H1 (cell line): ENCODE measurements around the gene IL23A. TPM values are rescaled to one million over a fixed set of nuclear protein-coding genes. Genes with fewer than 3 reads are reported as not detected.
A peak's percentile ranks its signal among the peaks of the same experiment; 100 is the strongest.

ENCODE experiments used
- CTCF ChIA-PET: fragments of 300-600 bp; sonication (Branson Sonifier 250); formaldehyde crosslinking; loops from one replicate; lab custom pipeline; 2021; ENCODE audit not compliant: partially characterized antibody; lab: Charles Lee
- POLR2A ChIA-PET: fragments of 300-600 bp; sonication (Branson Sonifier 250); formaldehyde crosslinking; loops from one replicate; lab custom pipeline; 2021; ENCODE audit warnings: inconsistent platforms; ENCODE audit not compliant: partially characterized antibody; lab: Charles Lee
- DNase-seq, 2 experiments: peaks; one replicate each; pipeline versions ENCODE4 v3.0.0 to v3.0.0-alpha.2; 2010 to 2022; ENCODE audit warnings: low spot score in 2 of 2, low read depth in 1 of 2, mixed read lengths in 1 of 2
- FAIRE-seq: peaks from 2 replicates; lab custom pipeline; 2011; peaks lifted over from hg19 to GRCh38; lab: Jason Lieb, UNC
- H2AFZ ChIP-seq: 2 replicates; pipeline ENCODE4 v1.8.1; 2012; ENCODE audit warnings: low read length, inconsistent platforms
- H2AK5ac ChIP-seq: 2 replicates; pipeline ENCODE4 v1.6.1; 2013; ENCODE audit warnings: low read depth, low read length
- H2BK120ac ChIP-seq: replicated peaks from 2 replicates; pipeline ENCODE3; 2013; ENCODE audit warnings: low read depth, low read length, inconsistent platforms
- H2BK12ac ChIP-seq: 2 replicates; pipeline ENCODE4 v1.6.1; 2013; ENCODE audit warnings: low read depth, low read length
- H2BK15ac ChIP-seq: 2 replicates; pipeline ENCODE4 v1.6.1; 2013; ENCODE audit warnings: low read length
- H2BK20ac ChIP-seq: 2 replicates; pipeline ENCODE4 v1.6.1; 2013; ENCODE audit warnings: low read length
- H2BK5ac ChIP-seq: 2 replicates; pipeline ENCODE4 v1.6.1; 2013; ENCODE audit warnings: low read depth, low read length
- H3K14ac ChIP-seq: 2 replicates; pipeline ENCODE4 v1.6.1; 2013; ENCODE audit warnings: inconsistent platforms; ENCODE audit not compliant: insufficient read length
- H3K18ac ChIP-seq: 2 replicates; pipeline ENCODE4 v1.6.1; 2013; ENCODE audit warnings: low read length; ENCODE audit errors: extremely low read depth
- H3K23ac ChIP-seq: 2 replicates; pipeline ENCODE4 v1.6.1; 2013; ENCODE audit warnings: inconsistent platforms; ENCODE audit not compliant: insufficient read length
- H3K23me2 ChIP-seq: 2 replicates; pipeline ENCODE4 v1.6.1; 2013; ENCODE audit warnings: low read depth, low read length
- H3K27ac ChIP-seq: 2 replicates; pipeline ENCODE4 v1.6.1; 2011; ENCODE audit warnings: low read depth, low read length, inconsistent platforms
- H3K27me3 ChIP-seq, 4 experiments: replicated peaks in 1 of 4; 1 replicate in 1 of 4; 2 replicates in 3 of 4; pipeline versions ENCODE4 v1.6.1 to v1.8.1; 2011 to 2013; ENCODE audit warnings: low read length in 3 of 4, mild to moderate bottlenecking in 3 of 4, inconsistent platforms in 2 of 4, mixed read lengths in 2 of 4, moderate library complexity in 1 of 4; ENCODE audit not compliant: control insufficient read depth in 3 of 4, insufficient read depth in 3 of 4; ENCODE audit errors: extremely low read depth in 1 of 4
- H3K36me3 ChIP-seq, 4 experiments: 2 replicates each; pipeline versions ENCODE4 v1.6.1 to v1.8.1; 2011 to 2013; ENCODE audit warnings: mild to moderate bottlenecking in 4 of 4, low read length in 3 of 4, moderate library complexity in 2 of 4, control low read depth in 1 of 4, inconsistent platforms in 1 of 4; ENCODE audit not compliant: insufficient read depth in 4 of 4, control insufficient read depth in 2 of 4
- H3K4ac ChIP-seq: replicated peaks from 2 replicates; pipeline ENCODE3; 2013; ENCODE audit warnings: low read length, low read depth, mixed read lengths, inconsistent platforms; ENCODE audit not compliant: insufficient read length
- H3K4me1 ChIP-seq, 4 experiments: replicated peaks in 1 of 4; 1 replicate in 1 of 4; 2 replicates in 3 of 4; pipeline versions ENCODE4 v1.6.1 to v1.8.1; 2011 to 2013; ENCODE audit warnings: low read length in 3 of 4, inconsistent platforms in 2 of 4, mixed read lengths in 1 of 4; ENCODE audit not compliant: insufficient read depth in 4 of 4, control insufficient read depth in 3 of 4
- H3K4me2 ChIP-seq, 2 experiments: 2 replicates each; pipeline versions ENCODE4 v1.6.1 to v1.8.1; 2011 to 2013; ENCODE audit warnings: low read depth in 2 of 2, low read length in 2 of 2, control low read depth in 1 of 2, inconsistent platforms in 1 of 2, mild to moderate bottlenecking in 1 of 2; ENCODE audit not compliant: insufficient read depth in 1 of 2
- H3K4me3 ChIP-seq, 4 experiments: fragments of 200-600, 300-600 bp in 1 of 4; sonication (generic), shearing (Covaris generic), sonication (Bioruptor Twin) in 1 of 4; 2 replicates each; pipeline versions ENCODE4 v1.5.1 to v1.8.1; 2011 to 2016; ENCODE audit warnings: low read length in 4 of 4, low read depth in 3 of 4, control low read depth in 2 of 4, inconsistent platforms in 2 of 4, mild to moderate bottlenecking in 2 of 4, mixed read lengths in 1 of 4, moderate library complexity in 1 of 4; ENCODE audit not compliant: insufficient read depth in 2 of 4; ENCODE audit errors: extremely low read depth in 1 of 4
- H3K56ac ChIP-seq: replicated peaks from 2 replicates; pipeline ENCODE3; 2013; ENCODE audit warnings: low read depth, mild to moderate bottlenecking, mixed read lengths, low read length, inconsistent platforms; ENCODE audit not compliant: insufficient read length
- H3K79me1 ChIP-seq: 2 replicates; pipeline ENCODE4 v1.6.1; 2013; ENCODE audit warnings: low read depth, low read length, control low read depth
- H3K79me2 ChIP-seq, 2 experiments: 2 replicates each; pipeline versions ENCODE4 v1.6.1 to v1.8.1; 2012 to 2013; ENCODE audit warnings: low read length in 2 of 2, mild to moderate bottlenecking in 2 of 2, inconsistent platforms in 1 of 2; ENCODE audit not compliant: insufficient read depth in 2 of 2, control insufficient read depth in 1 of 2
- H3K9ac ChIP-seq, 4 experiments: replicated peaks in 1 of 4; 1 replicate in 1 of 4; 2 replicates in 3 of 4; pipeline versions ENCODE4 v1.6.1 to v1.8.1; 2011 to 2013; ENCODE audit warnings: low read depth in 3 of 4, low read length in 3 of 4, control low read depth in 2 of 4, mild to moderate bottlenecking in 2 of 4, moderate library complexity in 2 of 4, inconsistent platforms in 1 of 4; ENCODE audit errors: extremely low read depth in 1 of 4
- H3K9me3 ChIP-seq, 2 experiments: 2 replicates each; pipeline versions ENCODE4 v1.6.1 to v1.8.1; 2012 to 2013; ENCODE audit warnings: mild to moderate bottlenecking in 2 of 2, moderate library complexity in 2 of 2, control low read depth in 1 of 2, inconsistent platforms in 1 of 2, low read depth in 1 of 2, low read length in 1 of 2, mixed read lengths in 1 of 2; ENCODE audit not compliant: insufficient read depth in 2 of 2
- H4K20me1 ChIP-seq, 2 experiments: replicated peaks in 1 of 2; 2 replicates each; pipeline versions ENCODE3 to v1.8.1; 2011 to 2013; ENCODE audit warnings: inconsistent platforms in 2 of 2, low read length in 2 of 2, mild to moderate bottlenecking in 1 of 2; ENCODE audit not compliant: insufficient read depth in 2 of 2, control insufficient read depth in 1 of 2
- H4K5ac ChIP-seq: 2 replicates; pipeline ENCODE4 v1.6.1; 2013; ENCODE audit warnings: low read length, low read depth, mixed read lengths, inconsistent platforms; ENCODE audit not compliant: insufficient read length
- H4K8ac ChIP-seq: 2 replicates; pipeline ENCODE4 v1.8.0; 2013; ENCODE audit warnings: mild to moderate bottlenecking, moderate library complexity, low read length, inconsistent platforms; ENCODE audit not compliant: insufficient read depth; ENCODE audit errors: extremely low read depth
- H4K91ac ChIP-seq: replicated peaks from 2 replicates; pipeline ENCODE3; 2013; ENCODE audit warnings: low read length, mixed read lengths, inconsistent platforms; ENCODE audit not compliant: insufficient read length
- ATF2 ChIP-seq: IDR thresholded peaks from 2 replicates; pipeline ENCODE4 v1.6.1; 2012; ENCODE audit warnings: low read length, inconsistent platforms
- E2F6 ChIP-seq: IDR thresholded peaks from 2 replicates; pipeline ENCODE4 v1.6.1; 2012; ENCODE audit warnings: inconsistent platforms
- MAX ChIP-seq: IDR thresholded peaks from 2 replicates; pipeline ENCODE4 v1.6.1; 2012; ENCODE audit warnings: inconsistent platforms
- POLR2A ChIP-seq, 2 experiments: IDR thresholded peaks; 1 replicate in 1 of 2; 2 replicates in 1 of 2; pipeline ENCODE4 v1.6.1; 2011; ENCODE audit warnings: low read depth in 2 of 2, low read length in 2 of 2, mild to moderate bottlenecking in 2 of 2; ENCODE audit errors: control extremely low read depth in 1 of 2
- RAD21 ChIP-seq, 2 experiments: IDR thresholded peaks in 1 of 2; conservative IDR thresholded peaks in 1 of 2; 2 replicates each; pipeline ENCODE4 v1.6.1; 2011; ENCODE audit warnings: low read depth in 2 of 2, low read length in 2 of 2, improper control_type of control experiment in 1 of 2, inconsistent platforms in 1 of 2, mild to moderate bottlenecking in 1 of 2, moderate library complexity in 1 of 2
- RXRA ChIP-seq: IDR thresholded peaks from 2 replicates; pipeline ENCODE4 v1.6.1; 2011; ENCODE audit warnings: low read depth, mild to moderate bottlenecking, low read length, moderate library complexity; ENCODE audit not compliant: insufficient read depth
- SAP30 ChIP-seq: fragments of 300-600 bp; sonication (generic); IDR thresholded peaks from 2 replicates; pipeline ENCODE4 v1.7.1; 2012; ENCODE audit warnings: low read length, moderate library complexity, mild to moderate bottlenecking, inconsistent platforms; ENCODE audit not compliant: insufficient read depth, insufficient replicate concordance
- SIX5 ChIP-seq: IDR thresholded peaks from 2 replicates; pipeline ENCODE4 v1.6.1; 2011; ENCODE audit warnings: mild to moderate bottlenecking, low read depth, low read length
- SRF ChIP-seq: IDR thresholded peaks from 2 replicates; pipeline ENCODE4 v1.6.1; 2011; ENCODE audit warnings: mild to moderate bottlenecking, low read depth, low read length, moderate library complexity
- TBP ChIP-seq: IDR thresholded peaks from 2 replicates; pipeline ENCODE4 v1.6.1; 2011; ENCODE audit warnings: low read depth, low read length, improper control_type of control experiment
- WGBS, 2 experiments: shearing (Covaris generic) in 1 of 2; methylation state at CpG; one replicate each; pipeline versions ENCODE4 v1.1.6 to v1.1.7; 2013 to 2015; ENCODE audit warnings: low lambda C conversion rate in 2 of 2, mixed read lengths in 2 of 2, inconsistent platforms in 1 of 2, low coverage in 1 of 2, missing lambda C conversion rate in 1 of 2; ENCODE audit not compliant: insufficient replicate concordance in 2 of 2, insufficient coverage in 1 of 2, insufficient read length in 1 of 2; ENCODE audit errors: extremely low coverage in 1 of 2, missing lambda C conversion rate in 1 of 2; 5-methylcytosine and 5-hydroxymethylcytosine counted together
- polyA plus RNA-seq, 7 experiments: library from polyadenylated mRNA; depleted of rRNA in 3 of 7; stranded (reverse) in 5 of 7; unstranded in 2 of 7; fragments of >200 nt in 5 of 7; fragments of 200-250 nt in 2 of 7; gene quantifications; 1 replicate in 5 of 7; 2 replicates in 1 of 7; 4 replicates in 1 of 7; pipeline versions ENCODE4 v1.2.1 to v1.2.3, GENCODE V29; 2011 to 2013; ENCODE audit warnings: missing spikeins in 2 of 7, mixed read lengths in 2 of 7
- total RNA-seq: library from RNA; stranded (reverse); fragmentation: NEBNext Ultra II Directional; extraction: Animal tissue kit (Norgen Biotek cat#: 25700); gene quantifications from 2 replicates; pipeline ENCODE4 v1.2.1, GENCODE V29; 2021

IL23A gene
- total and polyA plus RNA-seq, 2 of the 8 experiments (the other 6 are each of a cell fraction or from before 2014, with no cell fraction given) = 2.3 to 3.6 TPM

- Histone ChIP-seq H3K4ac (no peak overlapping the region), H3K4me1 (peaks cover 0 to 3% (median 0%) of the 10 kb centered on the region in 4 experiments; a peak in 1 of 7 replicates)
- TF ChIP-seq E2F6 (no peak; the same call in 1 of the 2 replicates), MAX (no peak), SAP30 (no peak), RAD21 (IDR thresholded peaks at IDR 0.05 in 1 of 2, conservative IDR thresholded peaks at IDR 0.05 in 1 of 2; ENCODE audit: low read depth in 2 of 2, low read length in 2 of 2) (no peak), RXRA (no peak), TBP (no peak), ATF2 (no peak), SRF (no peak), SIX5 (no peak), POLR2A (IDR thresholded peaks at IDR 0.05; ENCODE audit: control extremely low read depth in 1 of 2, low read depth in 2 of 2, low read length in 2 of 2) (no peak)
These were observed 48.6 kb downstream of the IL23A start for GRCh38 chr12:56387152-56387736.

More at GRCh38 chr12:56387152-56387736, 48.6 kb downstream of the IL23A start:
- ChIA-PET POLR2A (interaction anchor here (0.6 to 1.3 kb wide), 3 partner anchors 26 to 670 kb away, joined by 3 read pairs; partner anchors contain the start of gene MYL6), CTCF (interaction anchor here (1.2 to 2.1 kb wide), 2 partner anchors 11 to 38 kb away, joined by 4 to 5 read pairs; no protein-coding TSS in a partner anchor)
- no peaks in the 10 kb centered on the region for H3K79me1 ChIP-seq
- H3K9me3 ChIP-seq = no peaks in the 10 kb centered on the region
- WGBS, 2 experiments = 68% methylated on average over 7 of the region's 7 CpGs; no CpG with 5 or more reads in 1 of the 2 experiments
- peak overlapping the region; percentile 70; the same call in 1 of the 2 replicates for H2BK12ac ChIP-seq
- no peak overlapping the region for H3K4me3 ChIP-seq
- no peak overlapping the region for H3K14ac ChIP-seq
- peak overlapping the region; percentile 48 for H2AFZ ChIP-seq
- H3K9ac ChIP-seq = no peak overlapping the region
- no peaks in the 10 kb centered on the region for H3K27me3 ChIP-seq
- no peak overlapping the region for H4K5ac ChIP-seq
- DNase-seq = no peak
- no peaks in the 10 kb centered on the region for H3K36me3 ChIP-seq
- H2BK20ac ChIP-seq = no peak overlapping the region
- H3K79me2 ChIP-seq = no peaks in the 10 kb centered on the region
- H3K23me2 ChIP-seq = no peaks in the 10 kb centered on the region
- H2BK5ac ChIP-seq = no peak overlapping the region
- no peak overlapping the region for H4K8ac ChIP-seq
- H2AK5ac ChIP-seq = no peak overlapping the region
- H3K27ac ChIP-seq = no peak overlapping the region
- H2BK15ac ChIP-seq = no peak overlapping the region
- H3K56ac ChIP-seq = no peak overlapping the region
- H2BK120ac ChIP-seq = no peak overlapping the region
- H3K4me2 ChIP-seq = peak overlapping the region in 1 of 2 experiments; percentile 48; a peak in 1 of 4 replicates
- FAIRE-seq = no peak
- peak overlapping the region; percentile 53; the same call in 1 of the 2 replicates for H3K18ac ChIP-seq
- H3K23ac ChIP-seq = no peak overlapping the region
- no peak overlapping the region for H4K91ac ChIP-seq
- H4K20me1 ChIP-seq = no peaks in the 10 kb centered on the region
